Measurements from ENCODE around the gene C1QC. TPM values are rescaled to one million over a fixed set of nuclear protein-coding genes. Genes with fewer than 3 reads are reported as not detected.

C1QC gene
- total and polyA plus RNA-seq, 4 donors = 41.3 to 554 (median 230) TPM

- peaks cover 0 to 12% (median 0%) of the 10 kb centered on the region in 5 donors for H3K4me1 ChIP-seq (ENCODE audit: control insufficient read depth in 5 of 5, insufficient read depth in 5 of 5, low read length in 5 of 5)
- no peak overlapping the region for H3K27ac ChIP-seq (ENCODE audit: low read depth in 1 of 2, low read length in 1 of 2)
- no peaks in the 10 kb centered on the region for H3K9me3 ChIP-seq (ENCODE audit: control insufficient read depth in 4 of 4, insufficient read depth in 3 of 4, low read length in 3 of 4)
- H3K36me3 ChIP-seq (ENCODE audit: control insufficient read depth in 4 of 4, insufficient read depth in 4 of 4, low read length in 4 of 4) = no peaks in the 10 kb centered on the region
- no peak overlapping the region for H3K9ac ChIP-seq (ENCODE audit: insufficient read depth in 1 of 2, low read length in 2 of 2)
- TF ChIP-seq CTCF (IDR thresholded peaks at IDR 0.05; ENCODE audit: control extremely low read depth, extremely low read depth) = no peak
- WGBS, 2 donors = 56 to 73% methylated on average over 10 of the region's 10 CpGs
- no peaks in the 10 kb centered on the region for H3K27me3 ChIP-seq (ENCODE audit: control insufficient read depth in 3 of 3, insufficient read depth in 3 of 3, low read length in 2 of 3)
- ATAC-seq (ENCODE audit: insufficient read depth, low FRiP score) (no peak), DNase-seq (peak; percentile 26 to 60 (median 46))
- no peak overlapping the region for H3K4me3 ChIP-seq
These were observed 42.2 kb downstream of the C1QC start for GRCh38 chr1:22685591-22686059.

GRCh38 chr1:22687191-22687590 lies 43.8 kb downstream of the C1QC start:
- ATAC-seq (ENCODE audit: insufficient read depth, low FRiP score) (no peak), DNase-seq (no peak)
- no peak for TF ChIP-seq CTCF (IDR thresholded peaks at IDR 0.05; ENCODE audit: control extremely low read depth, extremely low read depth)
- Histone ChIP-seq H3K36me3 (ENCODE audit: control insufficient read depth in 4 of 4, insufficient read depth in 4 of 4, low read length in 4 of 4) (no peaks in the 10 kb centered on the region), H3K27me3 (ENCODE audit: control insufficient read depth in 3 of 3, insufficient read depth in 3 of 3, low read length in 2 of 3) (no peaks in the 10 kb centered on the region), H3K27ac (ENCODE audit: low read depth in 1 of 2, low read length in 1 of 2) (no peak overlapping the region), H3K9me3 (ENCODE audit: control insufficient read depth in 4 of 4, insufficient read depth in 3 of 4, low read length in 3 of 4) (no peaks in the 10 kb centered on the region), H3K9ac (ENCODE audit: insufficient read depth in 1 of 2, low read length in 2 of 2) (no peak overlapping the region), H3K4me3 (no peak overlapping the region), H3K4me1 (ENCODE audit: control insufficient read depth in 5 of 5, insufficient read depth in 5 of 5, low read length in 5 of 5) (peaks cover 0 to 16% (median 0%) of the 10 kb centered on the region in 5 donors)
- 73 to 87% methylated on average over 2 of the region's 2 CpGs for whole genome bisulfite sequencing, 2 donors

- Histone ChIP-seq H3K9ac (ENCODE audit: insufficient read depth in 1 of 2, low read length in 2 of 2) (no peak overlapping the region), H3K4me1 (ENCODE audit: control insufficient read depth in 5 of 5, insufficient read depth in 5 of 5, low read length in 5 of 5) (peaks cover 0 to 16% (median 0%) of the 10 kb centered on the region in 5 donors), H3K27me3 (ENCODE audit: control insufficient read depth in 3 of 3, insufficient read depth in 3 of 3, low read length in 2 of 3) (no peaks in the 10 kb centered on the region), H3K9me3 (ENCODE audit: control insufficient read depth in 4 of 4, insufficient read depth in 3 of 4, low read length in 3 of 4) (no peaks in the 10 kb centered on the region), H3K4me3 (no peak overlapping the region), H3K36me3 (ENCODE audit: control insufficient read depth in 4 of 4, insufficient read depth in 4 of 4, low read length in 4 of 4) (no peaks in the 10 kb centered on the region), H3K27ac (ENCODE audit: low read depth in 1 of 2, low read length in 1 of 2) (no peak overlapping the region)
- ATAC-seq (ENCODE audit: insufficient read depth, low FRiP score) (no peak), DNase-seq (no peak)
- no peak for TF ChIP-seq CTCF (IDR thresholded peaks at IDR 0.05; ENCODE audit: control extremely low read depth, extremely low read depth)
These were observed 45.0 kb downstream of the C1QC start for GRCh38 chr1:22688466-22688865.

- no peak for ATAC-seq (ENCODE audit: insufficient read depth, low FRiP score)
- H3K4me1 ChIP-seq (ENCODE audit: control insufficient read depth in 5 of 5, insufficient read depth in 5 of 5, low read length in 5 of 5) = peaks cover 0 to 16% (median 0%) of the 10 kb centered on the region in 5 donors
- H3K27me3 ChIP-seq (ENCODE audit: control insufficient read depth in 3 of 3, insufficient read depth in 3 of 3, low read length in 2 of 3) = no peaks in the 10 kb centered on the region
- no peak overlapping the region for H3K27ac ChIP-seq (ENCODE audit: low read depth in 1 of 2, low read length in 1 of 2)
- WGBS, 2 donors = 69 to 79% methylated on average over 11 of the region's 11 CpGs
- no peak overlapping the region for H3K9ac ChIP-seq (ENCODE audit: insufficient read depth in 1 of 2, low read length in 2 of 2)
- peak in 1 of 3 donors; percentile 29 for DNase-seq
- H3K9me3 ChIP-seq (ENCODE audit: control insufficient read depth in 4 of 4, insufficient read depth in 3 of 4, low read length in 3 of 4) = no peaks in the 10 kb centered on the region
- no peak for TF ChIP-seq CTCF (IDR thresholded peaks at IDR 0.05; ENCODE audit: control extremely low read depth, extremely low read depth)
- H3K36me3 ChIP-seq (ENCODE audit: control insufficient read depth in 4 of 4, insufficient read depth in 4 of 4, low read length in 4 of 4) = no peaks in the 10 kb centered on the region
- H3K4me3 ChIP-seq = no peak overlapping the region
These were observed 46.1 kb downstream of the C1QC start for GRCh38 chr1:22689505-22689904.
